C1 segment of cervical spinal cord (tissue), 14 donors: ENCODE measurements around the gene SS18L1.
A peak's percentile ranks its signal among the peaks of the same experiment; 100 is the strongest.

Source experiments
- DNase-seq, 14 donors: peaks; one replicate each; lab custom pipeline; 2025; lab: John Stamatoyannopoulos, UW

The SS18L1 gene

GRCh38 chr20:62223571-62223970 is 80.0 kb downstream of the SS18L1 start:
- DNase-seq, result no peak

- DNase-seq, result no peak
Measured at GRCh38 chr20:62224113-62224855, 80.7 kb downstream of the SS18L1 start.

GRCh38 chr20:62225026-62225425 is 81.5 kb downstream of the SS18L1 start:
- no peak for DNase-seq

GRCh38 chr20:62225820-62226635 is 82.5 kb downstream of the SS18L1 start:
- peak in 1 of 14 donors; percentile 46 for DNase-seq

- DNase-seq, result no peak
Measured at GRCh38 chr20:62226707-62227590, 83.4 kb downstream of the SS18L1 start.

- no peak for DNase-seq
Measured at GRCh38 chr20:62227591-62227976, 84.0 kb downstream of the SS18L1 start.

GRCh38 chr20:62227977-62228958 is 84.7 kb downstream of the SS18L1 start:
- no peak for DNase-seq

- DNase-seq, result no peak
Measured at GRCh38 chr20:62228982-62229545, 85.5 kb downstream of the SS18L1 start.

- DNase-seq, result no peak
Measured at GRCh38 chr20:62229667-62230066, 86.1 kb downstream of the SS18L1 start.

- DNase-seq, result no peak
Measured at GRCh38 chr20:62230276-62230675, 86.7 kb downstream of the SS18L1 start.

- no peak for DNase-seq
Measured at GRCh38 chr20:62230696-62231095, 87.1 kb downstream of the SS18L1 start.

- DNase-seq, result no peak
Measured at GRCh38 chr20:62231292-62231691, 87.7 kb downstream of the SS18L1 start.
